Uterus (tissue), 4 donors: ENCODE data around the gene SFXN4. TPM values are rescaled to one million over a fixed set of nuclear protein-coding genes. Genes with fewer than 3 reads are reported as not detected.

Experiments used
- DNase-seq, 2 donors: peaks; one replicate each; pipeline ENCODE4 v3.0.0-alpha.2; 2019 to 2020
- H3K27ac ChIP-seq, 2 donors: fragments of 200-600 bp; sonication (generic); 1 replicate in 1 of 2; 2 replicates in 1 of 2; pipeline ENCODE4 v1.5.1; 2016 to 2018
- H3K27me3 ChIP-seq, 2 donors: fragments of 200-600 bp; sonication (generic); one replicate each; pipeline ENCODE4 v1.5.1; 2018 to 2019; ENCODE audit warnings: control low read depth in 1 of 2
- H3K36me3 ChIP-seq, 2 donors: fragments of 200-600 bp; sonication (generic); one replicate each; pipeline ENCODE4 v1.5.1; 2019; ENCODE audit warnings: control low read depth in 1 of 2
- H3K4me1 ChIP-seq, 2 donors: fragments of 200-600 bp; sonication (generic); one replicate each; pipeline ENCODE4 v1.5.1; 2018 to 2019; ENCODE audit warnings: control low read depth in 1 of 2
- H3K4me3 ChIP-seq, 2 donors: fragments of 200-600 bp; sonication (generic); 1 replicate in 1 of 2; 2 replicates in 1 of 2; pipeline ENCODE4 v1.5.1; 2018 to 2019; ENCODE audit warnings: mild to moderate bottlenecking in 1 of 2
- H3K9me3 ChIP-seq, 2 donors: fragments of 200-600 bp; sonication (generic); one replicate each; pipeline ENCODE4 v1.5.1; 2019; ENCODE audit warnings: control low read depth in 1 of 2
- CTCF ChIP-seq, 4 experiments: fragments of 200-600 bp in 2 of 4; fragments of 450-650 bp in 2 of 4; sonication (generic) in 2 of 4; IDR thresholded peaks; one replicate each; pipeline ENCODE4 v1.5.1; 2016 to 2019; ENCODE audit warnings: antibody characterized with exemption in 4 of 4, mild to moderate bottlenecking in 2 of 4, moderate library complexity in 1 of 4
- POLR2A ChIP-seq, 2 donors: fragments of 450-650 bp; IDR thresholded peaks; one replicate each; pipeline ENCODE4 v1.6.1; 2016; ENCODE audit warnings: antibody characterized with exemption in 2 of 2, mild to moderate bottlenecking in 1 of 2, moderate library complexity in 1 of 2
- intact Hi-C: fragments of 100-400 bp; cut with DNase I; formaldehyde crosslinking; loops from one replicate; pipeline ENCODE4 v1.15.1; 2023; ENCODE audit warnings: low total_unique reads
- total RNA-seq, 4 donors: library from RNA; depleted of rRNA in 3 of 4; stranded (reverse); fragments of >200 nt in 3 of 4; gene quantifications; one replicate each; pipeline versions ENCODE4 v1.1.0 to v1.2.4, GENCODE V29; 2014 to 2023
- donor health status: DM: yes; HTN: yes; CAD: no.

SFXN4 gene
- total RNA-seq, 4 donors from 2014 or later = 1.2 to 22.1 (median 14.8) TPM

GRCh38 chr10:119209736-119210355, 44.3 kb upstream of the SFXN4 start:
- no peaks in the 10 kb centered on the region for H3K9me3 ChIP-seq
- TF ChIP-seq CTCF (IDR thresholded peaks at IDR 0.05) (no peak), POLR2A (IDR thresholded peaks at IDR 0.05) (no peak)
- H3K27me3 ChIP-seq = no peaks in the 10 kb centered on the region
- H3K4me3 ChIP-seq = peak overlapping the region in 1 of 2 donors; percentile 90
- H3K27ac ChIP-seq = peak overlapping the region; percentile 99 to 100
- no peaks in the 10 kb centered on the region for H3K36me3 ChIP-seq
- intact Hi-C loops = loop anchor here (5.0 kb wide), 1 partner anchor 42 kb away; no protein-coding TSS in a partner anchor
- DNase-seq = no peak
- peaks cover 0 to 6% of the 10 kb centered on the region in 2 donors for H3K4me1 ChIP-seq

DNA sequence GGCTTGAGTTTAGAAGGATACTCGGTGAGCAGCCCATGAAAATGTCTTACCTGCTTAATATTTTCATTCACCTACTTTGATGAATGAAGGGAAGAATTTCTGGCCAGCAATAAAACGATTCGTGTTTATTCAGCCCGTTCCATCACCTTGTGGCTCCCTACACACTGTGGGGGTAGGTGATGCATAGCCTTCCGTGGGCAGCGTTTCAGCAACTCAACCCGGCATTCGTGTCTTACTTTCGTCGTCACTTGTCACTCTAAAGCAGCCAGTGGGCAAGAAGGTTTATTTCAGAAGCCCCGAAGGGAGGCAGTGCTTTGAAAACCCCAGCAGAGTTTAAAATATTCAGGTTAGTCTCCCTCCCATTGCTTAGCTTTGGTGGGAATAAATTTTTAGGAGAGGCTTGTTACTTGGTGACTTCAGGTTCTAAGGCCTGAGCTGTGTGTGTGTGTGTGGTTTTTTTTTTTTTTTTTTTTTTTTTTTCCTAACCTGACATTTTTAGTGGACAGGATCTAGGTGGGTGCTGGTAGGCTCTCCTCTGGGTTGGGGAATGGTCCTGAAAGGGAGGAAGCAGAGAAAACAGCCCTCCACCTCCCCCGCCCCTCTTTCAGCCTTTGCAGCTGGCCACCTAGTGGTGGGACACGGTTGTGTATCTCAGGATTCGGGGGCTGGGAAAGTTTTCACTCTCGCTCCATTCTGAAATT, 43.7 kb upstream of the SFXN4 start:
- H3K27me3 ChIP-seq = no peaks in the 10 kb centered on the region
- no peaks in the 10 kb centered on the region for H3K36me3 ChIP-seq
- peak overlapping the region; percentile 99 to 100 for H3K27ac ChIP-seq
- H3K4me1 ChIP-seq = peaks cover 0 to 6% of the 10 kb centered on the region in 2 donors
- TF ChIP-seq CTCF (IDR thresholded peaks at IDR 0.05) (peak; percentile 63 to 82 (median 76)), POLR2A (IDR thresholded peaks at IDR 0.05) (no peak)
- DNase-seq = peak; percentile 64 to 77
- H3K4me3 ChIP-seq = peak overlapping the region; percentile 70 to 90
- H3K9me3 ChIP-seq = no peaks in the 10 kb centered on the region
- intact Hi-C loops = loop anchor here (5.0 kb wide), 1 partner anchor 43 kb away; no protein-coding TSS in a partner anchor

GRCh38 chr10:119208553-119208940, 43.0 kb upstream of the SFXN4 start:
- intact Hi-C loops = loop anchor here (5.0 kb wide), 1 partner anchor 44 kb away; no protein-coding TSS in a partner anchor
- Histone ChIP-seq H3K9me3 (no peaks in the 10 kb centered on the region), H3K4me1 (peaks cover 0 to 6% of the 10 kb centered on the region in 2 donors), H3K27me3 (no peaks in the 10 kb centered on the region), H3K27ac (peak overlapping the region; percentile 99 to 100), H3K36me3 (no peaks in the 10 kb centered on the region), H3K4me3 (peak overlapping the region; percentile 70 to 90)
- DNase-seq = no peak
- peak in 1 of 2 donors; percentile 2 for TF ChIP-seq POLR2A (IDR thresholded peaks at IDR 0.05)
- no peak for TF ChIP-seq CTCF (IDR thresholded peaks at IDR 0.05)

- Histone ChIP-seq H3K4me1 (peaks cover 0 to 6% of the 10 kb centered on the region in 2 donors), H3K9me3 (no peaks in the 10 kb centered on the region), H3K27me3 (no peaks in the 10 kb centered on the region), H3K4me3 (peak overlapping the region; percentile 70 to 90), H3K36me3 (no peaks in the 10 kb centered on the region), H3K27ac (peak overlapping the region; percentile 99 to 100)
- peak; percentile 52 to 61 for DNase-seq
- intact Hi-C loops = loop anchor here (5.0 kb wide), 1 partner anchor 44 kb away; no protein-coding TSS in a partner anchor
- TF ChIP-seq CTCF (IDR thresholded peaks at IDR 0.05) (no peak), POLR2A (IDR thresholded peaks at IDR 0.05) (peak in 1 of 2 donors; percentile 5)
Measured at GRCh38 chr10:119207713-119208552, 42.4 kb upstream of the SFXN4 start.
